GM12801 (cell line): ENCODE data around the gene SHROOM4.

Experiments used
- CTCF ChIP-seq: IDR thresholded peaks from one replicate; pipeline ENCODE4 v1.5.1; 2011; ENCODE audit warnings: control low read depth; ENCODE audit not compliant: insufficient read length; ENCODE audit errors: extremely low read depth

Gene SHROOM4

GRCh38 chrX:50723006-50723405 lies 91.0 kb downstream of the SHROOM4 start:
- no peak for TF ChIP-seq CTCF

- TF ChIP-seq CTCF = no peak
These were observed 92.1 kb downstream of the SHROOM4 start for GRCh38 chrX:50721764-50722521.

- no peak for TF ChIP-seq CTCF
These were observed 94.4 kb downstream of the SHROOM4 start for GRCh38 chrX:50719614-50720013.

- no peak for TF ChIP-seq CTCF
These were observed 95.2 kb downstream of the SHROOM4 start for GRCh38 chrX:50718776-50719175.

GRCh38 chrX:50716706-50717105 lies 97.3 kb downstream of the SHROOM4 start:
- TF ChIP-seq CTCF = no peak

GRCh38 chrX:50712777-50713176 lies 101.2 kb downstream of the SHROOM4 start:
- TF ChIP-seq CTCF = no peak

GRCh38 chrX:50711907-50712306 lies 102.1 kb downstream of the SHROOM4 start:
- TF ChIP-seq CTCF = no peak
